Bronchial epithelial cell (primary cell): ENCODE results near the gene NDUFS3. TPM values are rescaled to one million over a fixed set of nuclear protein-coding genes. Genes with fewer than 3 reads are reported as not detected.

Experiments
- total RNA-seq: library from RNA; depleted of rRNA; stranded (reverse); fragments of >200 nt; gene quantifications from 2 replicates; pipeline ENCODE4 v1.2.1, GENCODE V29; 2014

The NDUFS3 gene
- total RNA-seq, 1 donor from 2014 or later, result 67.7 TPM

Other genes with a start within 250 kb of the NDUFS3 start
- gene MYBPC3, start 226.4 kb upstream of the NDUFS3 start, total RNA-seq, result under 0.01 TPM in 1 of 2 replicates, not detected in the other
- not detected in 2 replicates for gene SPI1, start 200.5 kb upstream of the NDUFS3 start, total RNA-seq
- gene SLC39A13, start 170.5 kb upstream of the NDUFS3 start, total RNA-seq, result 12.3 and 18.2 TPM in 2 replicates
- 141 and 143 TPM in 2 replicates for gene PSMC3, start 152.6 kb upstream of the NDUFS3 start, total RNA-seq
- gene RAPSN, start 129.9 kb upstream of the NDUFS3 start, total RNA-seq, result 0.26 and 0.64 TPM in 2 replicates
- 63.4 and 94.2 TPM in 2 replicates for gene CELF1, start 25.9 kb upstream of the NDUFS3 start, total RNA-seq
- gene PTPMT1, start 13.5 kb upstream of the NDUFS3 start, total RNA-seq, result 124 and 147 TPM in 2 replicates
- 11.6 and 14.7 TPM in 2 replicates for gene KBTBD4, start 104 bp upstream of the NDUFS3 start, total RNA-seq
- gene FAM180B, start 7.6 kb downstream of the NDUFS3 start, total RNA-seq, result not detected in 2 replicates
- gene C1QTNF4, start 15.3 kb downstream of the NDUFS3 start, total RNA-seq, result 0.13 and 0.26 TPM in 2 replicates
- 80.3 and 130 TPM in 2 replicates for gene MTCH2, start 63.5 kb downstream of the NDUFS3 start, total RNA-seq
- 0.38 and 1.1 TPM in 2 replicates for gene AGBL2, start 136.3 kb downstream of the NDUFS3 start, total RNA-seq
- gene FNBP4, start 188.3 kb downstream of the NDUFS3 start, total RNA-seq, result 65.3 and 67.2 TPM in 2 replicates